Activated T-helper 2 cell treated with anti-CD3 and anti-CD28 coated beads, Interferon-gamma antibody, Interleukin-2, Interleukin-4, amounts not matched to agents 10 μg/mL and 5 μg/mL and 100 μg/mL, durations not matched to agents 14 hours and 24 hours and 36 hours (primary cell): ENCODE measurements around the gene BMP6. TPM values are rescaled to one million over a fixed set of nuclear protein-coding genes. Genes with fewer than 3 reads are reported as not detected.
A peak's percentile ranks its signal among the peaks of the same experiment; 100 is the strongest.

ENCODE experiments used
- DNase-seq: peaks from one replicate; pipeline ENCODE4 v3.0.0; 2021; ENCODE audit warnings: low spot score
- H3K27ac Mint-ChIP-seq: one replicate; pipeline ENCODE4 v1.8.0; 2021; ENCODE audit warnings: mixed read lengths
- H3K27me3 Mint-ChIP-seq: one replicate; pipeline ENCODE4 v1.8.0; 2021; ENCODE audit warnings: low read depth, mixed read lengths
- H3K36me3 Mint-ChIP-seq: one replicate; pipeline ENCODE4 v1.8.0; 2021; ENCODE audit warnings: low read depth, mixed read lengths
- H3K4me1 Mint-ChIP-seq: one replicate; pipeline ENCODE4 v1.8.0; 2021; ENCODE audit warnings: low read depth, mixed read lengths
- H3K4me3 Mint-ChIP-seq: one replicate; pipeline ENCODE4 v1.8.0; 2021; ENCODE audit warnings: low read depth, mild to moderate bottlenecking, moderate library complexity, mixed read lengths
- H3K9me3 Mint-ChIP-seq: one replicate; pipeline ENCODE4 v1.8.0; 2021; ENCODE audit warnings: mixed read lengths
- intact Hi-C: fragments of 100-400 bp; cut with micrococcal nuclease; formaldehyde crosslinking; loops from one replicate; pipeline ENCODE4 v1.15.1; 2023
- total RNA-seq: library from RNA; stranded (reverse); gene quantifications from 2 replicates; pipeline ENCODE4 v1.2.3, GENCODE V29; 2022

Gene BMP6
- total RNA-seq, 1 donor from 2014 or later, result 1.1 TPM

DNA sequence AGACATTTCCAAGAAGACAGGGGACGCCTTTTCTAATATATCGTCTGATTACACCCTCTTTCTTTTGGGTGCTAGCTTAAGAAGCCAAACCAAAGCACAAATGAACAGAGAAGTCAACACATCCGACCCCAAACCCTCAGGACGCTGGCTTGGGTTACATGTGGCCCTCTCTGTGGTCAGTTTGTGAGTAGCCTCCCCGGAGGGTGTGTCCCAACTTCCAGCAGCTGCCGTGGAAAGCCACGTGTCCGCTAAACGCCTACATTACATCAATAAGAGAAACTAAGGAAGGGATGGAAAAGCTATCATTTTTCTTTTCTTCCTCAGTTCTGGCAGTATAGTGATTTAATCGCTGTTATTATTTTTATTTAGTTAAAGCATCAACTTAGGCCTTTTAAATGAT, 487 bp upstream of the BMP6 start:
- peak overlapping the region; percentile 78 for H3K4me3 Mint-ChIP-seq
- H3K36me3 Mint-ChIP-seq, result no peaks in the 10 kb centered on the region
- no peak overlapping the region for H3K27ac Mint-ChIP-seq
- H3K9me3 Mint-ChIP-seq, result no peaks in the 10 kb centered on the region
- intact Hi-C loops, result loop anchor here (2.0 to 5.0 kb wide), 3 partner anchors 183 to 1728 kb away; partner anchors contain the start of genes BLOC1S5 and DSP
- peaks cover 67% of the 10 kb centered on the region for H3K27me3 Mint-ChIP-seq
- H3K4me1 Mint-ChIP-seq, result peaks cover 23% of the 10 kb centered on the region
- DNase-seq, result no peak

DNA sequence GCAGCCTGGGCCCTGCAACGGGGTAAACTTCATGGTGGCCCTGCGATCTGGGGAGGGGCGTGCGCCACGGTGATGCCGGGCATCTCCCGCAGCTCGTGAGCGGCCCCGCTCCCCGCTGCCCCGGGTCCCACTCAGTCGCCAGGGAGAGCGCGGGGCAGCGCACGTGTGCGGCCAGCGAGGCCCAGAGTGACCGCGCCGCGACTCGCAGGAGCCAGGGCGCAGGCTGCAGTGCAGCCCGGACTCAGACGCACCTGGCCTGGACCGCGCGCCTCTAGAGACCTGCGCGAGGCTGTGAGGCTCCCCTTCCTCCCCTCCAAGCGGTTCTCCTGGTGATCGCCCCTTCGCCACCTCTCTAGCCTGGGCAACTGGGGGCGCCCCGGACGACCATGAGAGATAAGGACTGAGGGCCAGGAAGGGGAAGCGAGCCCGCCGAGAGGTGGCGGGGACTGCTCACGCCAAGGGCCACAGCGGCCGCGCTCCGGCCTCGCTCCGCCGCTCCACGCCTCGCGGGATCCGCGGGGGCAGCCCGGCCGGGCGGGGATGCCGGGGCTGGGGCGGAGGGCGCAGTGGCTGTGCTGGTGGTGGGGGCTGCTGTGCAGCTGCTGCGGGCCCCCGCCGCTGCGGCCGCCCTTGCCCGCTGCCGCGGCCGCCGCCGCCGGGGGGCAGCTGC, 652 bp downstream of the BMP6 start:
- peak overlapping the region; percentile 78 for H3K4me3 Mint-ChIP-seq
- intact Hi-C loops, result loop anchor here (2.0 to 5.0 kb wide), 3 partner anchors 184 to 1729 kb away; partner anchors contain the start of genes DSP and SLC35B3
- peaks cover 26% of the 10 kb centered on the region for H3K4me1 Mint-ChIP-seq
- no peak overlapping the region for H3K27ac Mint-ChIP-seq
- H3K36me3 Mint-ChIP-seq, result no peaks in the 10 kb centered on the region
- peaks cover 71% of the 10 kb centered on the region for H3K27me3 Mint-ChIP-seq
- no peak for DNase-seq
- no peaks in the 10 kb centered on the region for H3K9me3 Mint-ChIP-seq

DNA sequence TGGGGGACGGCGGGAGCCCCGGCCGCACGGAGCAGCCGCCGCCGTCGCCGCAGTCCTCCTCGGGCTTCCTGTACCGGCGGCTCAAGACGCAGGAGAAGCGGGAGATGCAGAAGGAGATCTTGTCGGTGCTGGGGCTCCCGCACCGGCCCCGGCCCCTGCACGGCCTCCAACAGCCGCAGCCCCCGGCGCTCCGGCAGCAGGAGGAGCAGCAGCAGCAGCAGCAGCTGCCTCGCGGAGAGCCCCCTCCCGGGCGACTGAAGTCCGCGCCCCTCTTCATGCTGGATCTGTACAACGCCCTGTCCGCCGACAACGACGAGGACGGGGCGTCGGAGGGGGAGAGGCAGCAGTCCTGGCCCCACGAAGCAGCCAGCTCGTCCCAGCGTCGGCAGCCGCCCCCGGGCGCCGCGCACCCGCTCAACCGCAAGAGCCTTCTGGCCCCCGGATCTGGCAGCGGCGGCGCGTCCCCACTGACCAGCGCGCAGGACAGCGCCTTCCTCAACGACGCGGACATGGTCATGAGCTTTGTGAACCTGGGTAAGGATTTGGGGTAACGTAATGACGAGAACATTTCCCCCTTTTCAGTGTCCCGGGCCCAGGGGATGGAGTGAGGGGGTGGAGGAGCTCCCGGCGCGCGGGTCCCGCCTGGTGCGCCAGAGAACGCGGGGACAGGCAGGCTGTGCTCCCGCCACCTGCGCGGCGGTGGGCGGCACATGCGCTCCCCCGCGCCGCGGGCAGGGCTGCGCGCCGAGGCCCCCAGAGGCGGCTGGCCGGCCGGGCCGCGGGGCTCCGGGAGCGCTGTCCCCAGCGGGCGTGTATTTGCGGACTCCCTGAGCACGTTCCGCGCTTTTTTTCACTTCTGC, 1.4 kb downstream of the BMP6 start:
- intact Hi-C loops, result loop anchor here (2.0 to 5.0 kb wide), 3 partner anchors 185 to 1730 kb away; partner anchors contain the start of genes DSP and SLC35B3
- no peaks in the 10 kb centered on the region for H3K36me3 Mint-ChIP-seq
- no peak overlapping the region for H3K27ac Mint-ChIP-seq
- no peak for DNase-seq
- no peaks in the 10 kb centered on the region for H3K9me3 Mint-ChIP-seq
- H3K4me3 Mint-ChIP-seq, result peak overlapping the region; percentile 55
- peaks cover 24% of the 10 kb centered on the region for H3K4me1 Mint-ChIP-seq
- peaks cover 73% of the 10 kb centered on the region for H3K27me3 Mint-ChIP-seq

DNA sequence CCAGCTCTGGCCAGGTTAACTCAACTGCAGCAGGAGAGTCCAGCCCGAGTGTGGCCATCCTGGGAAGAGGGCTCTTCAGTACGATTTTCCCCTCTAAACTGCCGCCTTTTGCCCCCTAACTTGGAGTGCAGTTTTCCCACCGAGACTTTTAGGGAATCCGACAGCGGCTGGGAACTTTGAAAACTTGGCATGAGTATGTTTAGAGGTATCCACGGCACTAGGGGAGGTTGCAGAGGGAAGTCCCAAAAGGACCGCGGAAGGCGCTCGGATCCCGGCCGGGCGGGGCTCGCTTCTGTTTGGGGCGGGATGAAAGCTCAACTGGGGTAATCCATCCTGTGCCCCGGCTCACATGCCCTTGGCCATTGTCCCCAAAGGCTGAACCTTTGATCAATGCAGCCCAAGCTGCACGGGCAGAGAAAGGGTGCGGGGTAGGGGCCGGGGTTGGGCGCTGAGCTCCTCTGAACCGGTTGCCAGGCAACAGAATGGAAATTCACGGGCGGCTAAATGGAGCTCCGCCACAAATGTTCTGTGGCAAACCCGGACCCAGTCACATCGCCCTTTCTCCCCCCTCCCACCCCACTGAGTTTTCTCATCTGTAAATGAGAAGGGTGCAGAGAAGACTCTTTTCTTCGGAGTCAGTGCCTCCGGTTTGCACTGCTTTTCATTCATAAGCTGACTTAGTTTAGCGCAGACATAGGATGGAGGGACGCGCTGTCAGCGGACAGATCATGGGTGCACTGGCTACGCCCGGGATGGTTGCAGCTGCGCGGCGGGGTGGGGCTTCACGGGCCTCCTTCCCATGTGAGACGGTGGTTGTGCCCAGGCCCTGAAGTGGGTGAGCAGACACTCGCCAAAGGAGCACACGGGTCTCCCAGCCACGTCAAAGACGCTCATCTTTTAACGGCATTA, 2.3 kb downstream of the BMP6 start:
- Mint-ChIP-seq H3K4me3 (peak overlapping the region; percentile 54), H3K9me3 (no peaks in the 10 kb centered on the region), H3K4me1 (peaks cover 24% of the 10 kb centered on the region), H3K27ac (no peak overlapping the region), H3K36me3 (no peaks in the 10 kb centered on the region), H3K27me3 (peaks cover 78% of the 10 kb centered on the region)
- intact Hi-C loops, result loop anchor here (2.0 to 5.0 kb wide), 3 partner anchors 186 to 1731 kb away; partner anchors contain the start of genes DSP and SLC35B3
- DNase-seq, result peak; percentile 11

DNA sequence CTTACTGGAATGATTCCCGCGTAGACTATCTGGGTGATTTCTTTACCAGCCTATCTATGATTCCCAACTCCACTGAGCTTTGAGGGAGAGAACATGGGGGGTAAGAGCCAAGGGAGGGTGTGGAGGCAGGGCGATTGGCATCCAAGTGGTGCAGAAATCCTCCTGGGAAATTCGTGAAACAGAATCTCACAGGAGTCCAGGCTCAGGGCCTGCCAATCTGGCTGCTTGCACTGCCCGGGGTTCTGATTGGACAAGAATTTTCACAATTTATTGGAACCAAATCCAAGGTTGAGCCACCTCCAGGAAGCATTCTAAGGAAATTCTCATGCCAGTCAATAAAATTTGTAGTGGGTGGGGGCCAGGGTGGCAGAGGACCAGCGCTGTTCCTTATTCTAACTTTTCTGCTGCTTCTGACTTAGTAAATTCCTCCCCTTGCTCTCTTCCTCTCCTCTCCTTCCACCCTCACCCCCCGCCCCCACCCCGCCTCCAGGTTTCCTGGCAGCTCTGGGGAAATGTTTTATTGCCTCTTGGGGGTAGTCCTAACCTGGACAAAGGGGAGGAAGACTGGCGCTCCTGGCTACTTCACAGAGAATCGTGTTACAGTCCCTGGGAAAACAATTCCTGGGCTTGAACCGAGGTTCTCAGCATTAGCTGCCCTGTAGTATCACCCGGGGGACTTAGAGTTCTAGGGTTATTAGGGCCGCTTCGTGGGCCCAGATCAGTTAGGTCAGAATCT, 3.1 kb downstream of the BMP6 start:
- DNase-seq, result no peak
- Mint-ChIP-seq H3K36me3 (no peaks in the 10 kb centered on the region), H3K9me3 (no peaks in the 10 kb centered on the region), H3K27ac (no peak overlapping the region), H3K4me1 (peaks cover 24% of the 10 kb centered on the region), H3K4me3 (peak overlapping the region; percentile 54), H3K27me3 (peaks cover 79% of the 10 kb centered on the region)
- intact Hi-C loops, result loop anchor here (5.0 kb wide), 2 partner anchors 187 to 1732 kb away; partner anchors contain the start of gene DSP

DNA sequence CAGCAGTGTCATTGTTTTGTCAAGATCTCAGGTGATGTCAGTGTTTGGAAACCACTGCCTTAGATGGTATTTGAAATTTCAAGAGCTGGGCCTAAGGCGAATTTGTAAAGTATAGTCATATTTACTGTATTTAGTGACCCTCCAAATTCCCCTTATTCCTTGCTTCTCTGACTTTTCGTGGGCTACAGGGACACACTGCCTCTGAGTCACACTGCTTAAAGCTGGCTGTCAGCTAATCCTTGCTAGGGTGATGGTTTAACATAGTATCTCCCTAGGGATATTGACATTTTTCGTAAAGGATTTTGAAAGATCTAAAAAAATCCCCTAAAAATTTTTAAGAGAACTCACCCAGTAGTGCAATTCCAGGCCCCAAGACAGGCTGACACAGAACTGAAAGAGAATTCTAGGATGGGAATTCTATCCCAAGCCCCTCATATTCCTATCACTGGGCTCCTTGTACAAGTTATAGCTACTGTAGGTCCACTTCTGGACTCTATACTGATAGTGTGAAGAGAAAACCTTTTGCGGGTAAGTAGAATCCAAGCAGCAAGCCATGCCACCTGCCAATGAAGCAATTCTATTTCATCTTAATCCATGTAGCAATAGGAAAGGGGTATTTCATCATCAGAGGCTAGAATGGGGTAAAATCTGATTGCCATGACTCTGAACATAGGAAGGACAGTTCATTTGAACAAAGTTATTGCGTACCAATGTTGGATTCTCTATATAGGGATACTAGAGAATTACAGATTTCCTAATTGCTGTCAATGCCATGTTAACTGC, 4.3 kb downstream of the BMP6 start:
- no peaks in the 10 kb centered on the region for H3K36me3 Mint-ChIP-seq
- peaks cover 77% of the 10 kb centered on the region for H3K27me3 Mint-ChIP-seq
- H3K9me3 Mint-ChIP-seq, result no peaks in the 10 kb centered on the region
- no peak overlapping the region for H3K4me3 Mint-ChIP-seq
- intact Hi-C loops, result no loop called here
- H3K27ac Mint-ChIP-seq, result no peak overlapping the region
- peaks cover 24% of the 10 kb centered on the region for H3K4me1 Mint-ChIP-seq
- no peak for DNase-seq

DNA sequence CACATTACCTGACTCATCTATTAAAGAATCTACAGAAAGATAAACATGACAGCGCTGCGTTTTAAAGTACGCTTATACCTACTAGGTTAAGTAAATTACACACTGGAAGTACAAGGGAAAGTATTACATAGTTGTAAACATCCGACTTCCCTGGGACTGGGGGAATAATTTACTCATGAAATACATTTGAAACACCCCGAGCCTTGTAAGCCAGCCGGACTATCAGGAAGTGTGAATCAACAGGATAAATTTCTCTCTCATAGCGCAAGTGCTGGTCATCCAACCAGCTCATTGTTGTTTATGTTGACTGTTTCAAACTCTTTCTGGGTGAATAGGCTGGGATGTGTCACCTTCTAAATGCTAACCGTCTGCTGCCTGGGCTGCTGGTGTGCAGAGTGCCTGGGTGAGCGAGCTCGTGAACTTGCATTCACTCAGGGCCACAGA, 4.9 kb downstream of the BMP6 start:
- no peak for DNase-seq
- Mint-ChIP-seq H3K36me3 (no peaks in the 10 kb centered on the region), H3K9me3 (no peaks in the 10 kb centered on the region), H3K4me1 (peaks cover 19% of the 10 kb centered on the region), H3K4me3 (no peak overlapping the region), H3K27ac (no peak overlapping the region), H3K27me3 (peaks cover 73% of the 10 kb centered on the region)
- intact Hi-C loops, result no loop called here

DNA sequence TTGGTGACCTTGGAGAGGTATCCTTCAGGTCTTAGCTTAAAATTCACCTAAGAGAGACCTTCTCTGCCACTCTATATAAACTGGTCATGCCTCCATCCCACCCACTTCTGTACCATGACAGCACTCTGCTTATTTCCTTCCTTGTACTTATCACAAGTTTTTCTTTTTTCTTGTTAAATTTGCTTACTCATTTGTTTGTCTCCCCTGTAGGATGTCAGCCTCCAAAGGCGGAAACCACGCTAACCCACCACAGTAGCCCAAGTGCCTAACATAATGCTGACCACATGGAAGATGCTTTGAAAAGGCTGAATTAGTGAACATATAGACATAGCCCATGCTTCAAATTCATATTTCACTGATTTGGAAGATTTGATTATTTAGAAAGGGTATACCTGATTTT, 5.4 kb downstream of the BMP6 start:
- Mint-ChIP-seq H3K4me1 (peaks cover 17% of the 10 kb centered on the region), H3K27me3 (peaks cover 74% of the 10 kb centered on the region), H3K4me3 (no peak overlapping the region), H3K27ac (no peak overlapping the region), H3K36me3 (no peaks in the 10 kb centered on the region), H3K9me3 (no peaks in the 10 kb centered on the region)
- intact Hi-C loops, result no loop called here
- no peak for DNase-seq

DNA sequence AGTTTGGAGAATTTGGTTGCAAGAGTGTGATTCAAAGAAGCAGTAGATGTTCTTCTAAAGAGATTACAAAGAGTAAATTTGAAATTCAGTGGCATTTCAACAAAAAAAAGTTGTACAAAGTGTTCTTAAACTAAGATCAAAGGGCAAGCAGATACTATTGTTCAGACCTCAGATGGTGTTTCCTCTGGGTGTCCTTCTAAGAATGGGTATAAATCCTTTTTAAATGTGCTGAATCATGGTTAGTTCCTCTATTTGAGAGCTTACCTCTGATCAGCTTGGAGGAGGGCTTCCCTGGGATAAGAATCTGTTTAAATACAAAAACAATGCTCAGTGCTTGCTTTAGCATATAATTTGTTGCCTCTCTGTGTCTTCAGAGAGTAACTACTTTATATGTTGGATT, 6.3 kb downstream of the BMP6 start:
- no peak overlapping the region for H3K4me3 Mint-ChIP-seq
- no peak for DNase-seq
- no peaks in the 10 kb centered on the region for H3K9me3 Mint-ChIP-seq
- H3K27ac Mint-ChIP-seq, result no peak overlapping the region
- H3K4me1 Mint-ChIP-seq, result peaks cover 17% of the 10 kb centered on the region
- peaks cover 76% of the 10 kb centered on the region for H3K27me3 Mint-ChIP-seq
- H3K36me3 Mint-ChIP-seq, result no peaks in the 10 kb centered on the region
- intact Hi-C loops, result no loop called here

DNA sequence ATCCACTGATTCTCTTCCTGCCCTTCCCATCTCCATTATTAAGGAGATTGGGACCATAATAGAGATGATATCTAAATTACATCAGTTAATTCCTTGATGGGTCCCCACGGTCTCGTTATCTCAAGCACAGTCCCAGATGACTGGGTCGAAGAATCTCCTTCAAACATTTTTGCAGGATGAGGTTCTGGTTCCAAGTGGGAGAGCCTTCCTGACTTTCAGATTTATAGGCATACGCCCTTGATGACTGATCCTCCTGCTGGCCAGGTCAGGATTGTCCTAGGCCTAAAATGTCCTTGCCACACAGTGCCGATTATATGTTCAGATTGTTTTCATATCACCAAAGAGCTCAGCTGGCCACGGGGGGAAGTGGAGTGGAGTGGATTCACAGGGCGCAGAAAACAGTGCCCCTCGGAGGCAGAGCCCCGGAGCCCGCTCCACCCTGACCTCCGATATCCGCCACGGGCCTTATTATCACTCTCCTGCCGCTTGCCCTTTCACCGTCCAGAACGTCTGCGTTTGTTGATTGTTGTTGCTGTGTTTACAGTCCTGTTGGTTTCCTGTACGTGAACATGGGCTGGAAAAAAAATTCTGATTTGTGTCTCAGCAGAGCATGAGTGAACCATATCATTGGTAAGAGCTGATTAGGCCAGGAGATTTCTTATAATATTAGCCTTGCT, 8.9 kb downstream of the BMP6 start:
- H3K4me1 Mint-ChIP-seq, result peaks cover 3% of the 10 kb centered on the region
- H3K9me3 Mint-ChIP-seq, result no peaks in the 10 kb centered on the region
- DNase-seq, result no peak
- H3K36me3 Mint-ChIP-seq, result no peaks in the 10 kb centered on the region
- peaks cover 54% of the 10 kb centered on the region for H3K27me3 Mint-ChIP-seq
- no peak overlapping the region for H3K4me3 Mint-ChIP-seq
- intact Hi-C loops, result no loop called here
- no peak overlapping the region for H3K27ac Mint-ChIP-seq

DNA sequence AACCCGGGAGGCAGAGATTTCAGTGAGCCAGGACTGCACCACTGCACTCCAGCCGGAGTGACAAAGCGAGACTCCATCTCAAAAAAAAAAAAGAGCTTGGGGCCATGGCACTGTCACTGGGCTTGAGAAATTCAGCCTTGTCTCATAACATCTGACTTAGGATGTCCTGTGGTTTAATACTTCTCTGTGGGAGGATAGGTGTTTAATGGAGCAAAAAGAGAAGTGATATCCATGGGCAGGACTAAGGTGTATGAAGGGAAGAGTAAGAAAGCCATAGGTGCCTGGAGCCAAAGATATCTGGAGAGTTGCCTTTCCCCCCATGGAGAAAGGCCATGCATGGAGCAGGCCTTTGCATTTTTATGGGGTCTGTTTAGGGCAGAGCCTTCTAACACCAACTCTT, 11.2 kb downstream of the BMP6 start:
- Mint-ChIP-seq H3K9me3 (no peaks in the 10 kb centered on the region), H3K36me3 (no peaks in the 10 kb centered on the region), H3K27ac (no peak overlapping the region), H3K4me1 (no peaks in the 10 kb centered on the region), H3K4me3 (no peak overlapping the region), H3K27me3 (peaks cover 44% of the 10 kb centered on the region)
- intact Hi-C loops, result no loop called here
- no peak for DNase-seq
